ENCODE data around the gene ITGB1.
"Not testable (repeated sequence)": the region's sequence is repeated elsewhere in the genome, so short reads cannot be mapped to it uniquely, and the experiment has no call there.

DNA sequence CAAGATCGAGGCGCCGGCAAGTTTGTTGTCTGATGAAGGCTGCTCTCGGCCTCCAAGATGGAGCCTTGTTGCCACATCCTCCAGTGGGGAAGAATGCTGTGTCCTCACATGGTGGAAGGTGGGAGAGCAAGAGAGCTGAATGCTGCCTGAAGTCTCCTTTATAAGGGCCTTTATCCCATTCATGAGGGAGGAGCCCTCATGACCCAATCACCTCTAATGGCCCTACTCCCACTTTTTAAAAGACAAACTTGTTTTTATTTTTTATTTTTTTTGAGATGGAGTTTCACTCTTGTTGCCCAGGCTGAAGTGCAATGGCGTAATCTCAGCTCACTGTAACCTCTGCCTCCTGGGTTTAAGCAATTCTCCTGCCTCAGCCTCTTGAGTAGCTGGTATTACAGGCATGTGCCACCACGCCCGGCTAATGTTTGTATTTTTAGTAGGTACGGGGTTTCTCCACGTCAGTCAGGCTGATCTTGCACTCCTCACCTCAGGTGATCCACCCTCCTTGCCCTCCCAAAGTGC lies 40.1 kb upstream of the ITGB1 start:
- TF ChIP-seq CTCF (IDR thresholded peaks at IDR 0.05; ENCODE audit: low read depth, low read length, poor library complexity, severe bottlenecking); EZH2phosphoT487 (IDR thresholded peaks at IDR 0.05; ENCODE audit: borderline replicate concordance, low read length): not testable (repeated sequence)

Data from DOHH2 (cell line).